Liver (tissue), 9 donors: Measurements from ENCODE around the gene ACVR2B. TPM values are rescaled to one million over a fixed set of nuclear protein-coding genes. Genes with fewer than 3 reads are reported as not detected.
"Not testable (repeated sequence)": the region's sequence is repeated elsewhere in the genome, so short reads cannot be mapped to it uniquely, and the experiment has no call there.

Source experiments
- DNase-seq: peaks from one replicate; pipeline ENCODE4 v3.0.0-alpha.2; 2017; ENCODE audit warnings: low spot score
- H3K27ac ChIP-seq, 2 donors: one replicate each; pipeline ENCODE4 v1.7.0; 2013; ENCODE audit warnings: inconsistent platforms in 2 of 2, low read length in 2 of 2, control low read depth in 1 of 2, low read depth in 1 of 2, mild to moderate bottlenecking in 1 of 2
- H3K27me3 ChIP-seq, 4 donors: one replicate each; pipeline versions ENCODE4 v1.6.1 to v1.7.0; 2013; ENCODE audit warnings: low read length in 3 of 4, inconsistent platforms in 1 of 4, mild to moderate bottlenecking in 1 of 4, moderate library complexity in 1 of 4; ENCODE audit not compliant: control insufficient read depth in 4 of 4, insufficient read depth in 4 of 4
- H3K36me3 ChIP-seq, 4 donors: one replicate each; pipeline versions ENCODE4 v1.6.1 to v1.7.0; 2013; ENCODE audit warnings: low read length in 3 of 4, mild to moderate bottlenecking in 3 of 4, low read depth in 1 of 4, moderate library complexity in 1 of 4; ENCODE audit not compliant: control insufficient read depth in 4 of 4, insufficient read depth in 3 of 4
- H3K4me1 ChIP-seq, 4 donors: one replicate each; pipeline versions ENCODE4 v1.6.1 to v1.7.0; 2013; ENCODE audit warnings: low read length in 3 of 4, mild to moderate bottlenecking in 3 of 4, moderate library complexity in 1 of 4; ENCODE audit not compliant: control insufficient read depth in 4 of 4, insufficient read depth in 4 of 4
- H3K4me3 ChIP-seq, 3 donors: one replicate each; pipeline versions ENCODE4 v1.6.1 to v1.7.0; 2013; ENCODE audit warnings: low read length in 3 of 3, control low read depth in 1 of 3, low read depth in 1 of 3, mild to moderate bottlenecking in 1 of 3
- H3K9ac ChIP-seq, 2 donors: one replicate each; pipeline ENCODE4 v1.7.0; 2013; ENCODE audit warnings: low read length in 2 of 2, mild to moderate bottlenecking in 2 of 2, moderate library complexity in 2 of 2, control low read depth in 1 of 2, low read depth in 1 of 2
- H3K9me3 ChIP-seq, 4 donors: one replicate each; pipeline versions ENCODE4 v1.6.1 to v1.7.0; 2013; ENCODE audit warnings: low read length in 3 of 4; ENCODE audit not compliant: control insufficient read depth in 4 of 4
- WGBS: extraction: QIAGEN DNeasy Blood & Tissue Kit; methylation state at CpG from one replicate; pipeline ENCODE4 v1.1.7; 2013; 5-methylcytosine and 5-hydroxymethylcytosine counted together
- polyA plus RNA-seq, 2 donors: library from polyadenylated mRNA; stranded (reverse) in 1 of 2; unstranded in 1 of 2; fragments of 200-250 nt in 1 of 2; fragments of >200 nt in 1 of 2; fragmentation: Nextera tagmentation in 1 of 2; extraction: Ambion mirVana in 1 of 2; gene quantifications; one replicate each; pipeline versions ENCODE4 v1.2.1 to v1.2.3, GENCODE V29; 2013 to 2015
- total RNA-seq, 2 donors: library from RNA; depleted of rRNA; stranded (reverse); fragments of >200 nt; gene quantifications; one replicate each; pipeline ENCODE4 v1.2.3, GENCODE V29; 2014
- TF ChIP-seq, protein P1 (sequence below): fragments of 150-350 bp; IDR thresholded peaks from 2 replicates; pipeline ENCODE4 v1.5.1; 2017; ENCODE audit warnings: improper control_type of control experiment, low read depth, low read length; ENCODE audit not compliant: missing input control
- donor health status: healthy.
- donor health status: healthy.
- donor health status: healthy.
- donor health status: healthy.
- donor health status: healthy.

Gene ACVR2B
- total and polyA plus RNA-seq, 4 donors = 1.2 to 7.4 (median 4.7) TPM

DNA sequence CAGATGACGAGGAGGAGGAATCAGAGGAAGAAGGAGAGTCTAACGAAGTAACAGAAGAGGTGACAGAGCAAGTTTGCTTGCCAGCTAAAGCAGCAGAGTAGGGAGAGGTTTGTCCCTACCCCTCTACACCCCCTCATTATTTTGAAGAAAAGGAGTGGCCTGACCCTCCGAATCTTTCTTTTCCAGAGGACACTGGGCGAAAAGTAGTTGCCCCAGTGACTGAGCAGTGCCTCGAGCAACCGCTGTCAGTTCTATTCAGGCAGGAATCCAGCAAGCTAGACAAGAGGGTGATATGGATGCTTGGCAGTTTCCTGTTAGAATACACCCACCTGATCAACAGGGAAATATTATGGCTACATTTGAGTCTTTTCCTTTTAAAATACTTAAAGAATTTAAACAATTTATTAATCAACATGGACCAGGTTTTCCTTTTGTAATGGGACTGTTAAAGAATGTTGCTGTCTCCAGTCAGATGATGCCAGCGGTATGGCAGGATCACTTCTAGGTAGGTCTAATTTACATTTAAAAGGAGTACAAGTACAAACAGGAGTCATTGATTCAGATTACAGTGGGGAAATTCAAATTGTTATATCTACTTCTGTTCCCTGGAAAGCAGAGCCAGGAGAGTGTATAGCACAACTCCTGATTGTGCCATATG, 31.9 kb upstream of the ACVR2B start (continued):
- TF ChIP-seq, protein P1, sequence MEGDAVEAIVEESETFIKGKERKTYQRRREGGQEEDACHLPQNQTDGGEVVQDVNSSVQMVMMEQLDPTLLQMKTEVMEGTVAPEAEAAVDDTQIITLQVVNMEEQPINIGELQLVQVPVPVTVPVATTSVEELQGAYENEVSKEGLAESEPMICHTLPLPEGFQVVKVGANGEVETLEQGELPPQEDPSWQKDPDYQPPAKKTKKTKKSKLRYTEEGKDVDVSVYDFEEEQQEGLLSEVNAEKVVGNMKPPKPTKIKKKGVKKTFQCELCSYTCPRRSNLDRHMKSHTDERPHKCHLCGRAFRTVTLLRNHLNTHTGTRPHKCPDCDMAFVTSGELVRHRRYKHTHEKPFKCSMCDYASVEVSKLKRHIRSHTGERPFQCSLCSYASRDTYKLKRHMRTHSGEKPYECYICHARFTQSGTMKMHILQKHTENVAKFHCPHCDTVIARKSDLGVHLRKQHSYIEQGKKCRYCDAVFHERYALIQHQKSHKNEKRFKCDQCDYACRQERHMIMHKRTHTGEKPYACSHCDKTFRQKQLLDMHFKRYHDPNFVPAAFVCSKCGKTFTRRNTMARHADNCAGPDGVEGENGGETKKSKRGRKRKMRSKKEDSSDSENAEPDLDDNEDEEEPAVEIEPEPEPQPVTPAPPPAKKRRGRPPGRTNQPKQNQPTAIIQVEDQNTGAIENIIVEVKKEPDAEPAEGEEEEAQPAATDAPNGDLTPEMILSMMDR = no peak

DNA sequence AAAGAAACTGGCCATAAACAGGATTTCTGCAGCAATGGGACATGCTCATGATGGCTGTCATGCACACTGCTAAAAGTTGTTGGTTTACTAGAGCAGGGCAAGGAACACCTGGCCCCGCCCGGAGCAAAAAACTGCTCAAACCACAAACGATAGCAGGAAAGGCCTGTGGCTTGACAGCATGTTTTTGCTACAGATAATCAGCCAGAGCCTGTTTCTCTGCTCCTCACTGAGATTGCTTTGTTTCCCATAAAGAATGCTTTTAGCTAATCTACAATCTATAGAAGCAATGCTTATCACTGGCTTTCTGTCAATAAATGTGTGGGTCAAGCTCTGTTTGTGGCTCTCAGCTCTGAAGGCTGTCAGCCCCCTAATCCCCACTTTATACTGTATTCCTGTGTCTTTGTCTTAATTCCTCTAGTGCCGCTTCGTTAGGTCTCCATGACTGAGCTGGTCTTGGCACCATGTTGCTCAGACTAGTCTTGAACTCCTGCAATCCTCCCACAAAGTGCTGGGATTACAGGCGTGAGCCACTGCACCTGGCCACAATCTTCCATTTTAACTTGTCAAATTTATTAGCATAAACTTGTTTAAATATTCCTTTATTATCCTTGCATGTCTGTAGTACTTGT, 26.8 kb upstream of the ACVR2B start:
- not testable (repeated sequence) for H3K27me3 ChIP-seq, H3K4me3 ChIP-seq, H3K27ac ChIP-seq, H3K9me3 ChIP-seq, H3K9ac ChIP-seq, H3K36me3 ChIP-seq, H3K4me1 ChIP-seq, DNase-seq
- WGBS = 80% methylated on average over 6 of the region's 6 CpGs

DNA sequence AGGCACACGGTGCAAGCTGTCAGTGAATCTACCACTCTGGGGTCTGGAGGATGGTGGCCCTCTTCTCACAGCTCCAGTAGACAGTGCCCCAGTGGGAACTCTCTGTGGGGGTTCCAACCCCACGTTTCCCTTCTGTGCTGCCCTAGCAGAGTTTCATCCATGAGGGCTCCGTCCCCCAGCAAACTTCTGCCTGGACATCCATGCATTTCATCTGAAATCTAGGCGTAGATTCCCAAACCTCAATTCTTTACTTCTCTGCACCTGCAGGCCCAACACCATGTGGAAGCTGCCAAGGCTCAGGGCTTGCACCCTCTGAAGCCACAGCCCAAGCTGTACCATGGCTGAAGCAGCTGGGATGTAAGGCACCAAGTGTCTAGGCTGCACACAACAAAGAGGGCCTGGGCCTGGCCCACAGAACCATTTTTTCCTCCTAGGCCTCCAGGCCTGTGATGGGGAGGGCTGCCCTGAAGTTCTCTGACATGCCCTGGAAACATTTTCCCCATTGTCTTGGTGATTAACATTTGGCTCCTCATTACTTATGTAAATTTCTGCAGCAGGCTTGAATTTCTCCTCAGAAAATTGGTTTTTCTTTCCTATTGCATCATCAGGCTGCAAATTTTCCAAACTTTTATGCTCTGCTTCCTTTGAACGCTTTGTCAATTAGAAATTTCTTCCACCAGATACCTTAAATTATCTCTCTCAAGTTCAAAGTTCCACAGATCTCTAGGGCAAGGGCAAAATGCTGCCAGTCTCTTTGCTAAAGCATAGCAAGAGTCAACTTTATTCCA, 20.6 kb upstream of the ACVR2B start:
- not testable (repeated sequence) for H3K4me1 ChIP-seq, H3K27ac ChIP-seq, H3K27me3 ChIP-seq, H3K36me3 ChIP-seq, H3K9ac ChIP-seq, DNase-seq
- Histone ChIP-seq H3K4me3 (peak overlapping the region in 1 of 3 donors; percentile 7), H3K9me3 (peaks cover 10 to 27% (median 12%) of the 10 kb centered on the region in 4 donors)
- WGBS = 94% methylated on average over 5 of the region's 5 CpGs

DNA sequence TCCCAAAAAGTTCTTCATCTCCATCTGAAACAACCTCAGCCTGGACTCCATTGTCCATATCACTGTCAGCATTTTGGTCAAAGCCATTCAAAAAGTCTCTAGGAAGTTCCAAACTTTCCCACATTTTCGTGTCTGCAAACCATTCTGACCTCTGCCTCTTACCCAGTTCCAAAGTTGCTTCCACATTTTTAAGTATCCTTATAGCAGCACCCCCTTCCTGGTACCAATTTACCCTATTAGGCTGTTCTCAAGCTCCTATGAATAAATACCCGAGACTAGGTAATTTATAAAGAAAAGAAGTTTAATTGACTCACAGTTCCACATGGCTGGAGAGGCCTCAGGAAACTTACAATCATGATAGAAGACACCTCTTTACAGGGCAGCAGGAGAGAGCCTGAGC, 20.0 kb upstream of the ACVR2B start:
- 74% methylated on average over 2 of the region's 2 CpGs for WGBS
- H3K27me3 ChIP-seq, DNase-seq, H3K36me3 ChIP-seq, H3K4me1 ChIP-seq, H3K27ac ChIP-seq, H3K4me3 ChIP-seq, H3K9ac ChIP-seq: not testable (repeated sequence)
- peaks cover 10 to 27% (median 12%) of the 10 kb centered on the region in 4 donors for H3K9me3 ChIP-seq

DNA sequence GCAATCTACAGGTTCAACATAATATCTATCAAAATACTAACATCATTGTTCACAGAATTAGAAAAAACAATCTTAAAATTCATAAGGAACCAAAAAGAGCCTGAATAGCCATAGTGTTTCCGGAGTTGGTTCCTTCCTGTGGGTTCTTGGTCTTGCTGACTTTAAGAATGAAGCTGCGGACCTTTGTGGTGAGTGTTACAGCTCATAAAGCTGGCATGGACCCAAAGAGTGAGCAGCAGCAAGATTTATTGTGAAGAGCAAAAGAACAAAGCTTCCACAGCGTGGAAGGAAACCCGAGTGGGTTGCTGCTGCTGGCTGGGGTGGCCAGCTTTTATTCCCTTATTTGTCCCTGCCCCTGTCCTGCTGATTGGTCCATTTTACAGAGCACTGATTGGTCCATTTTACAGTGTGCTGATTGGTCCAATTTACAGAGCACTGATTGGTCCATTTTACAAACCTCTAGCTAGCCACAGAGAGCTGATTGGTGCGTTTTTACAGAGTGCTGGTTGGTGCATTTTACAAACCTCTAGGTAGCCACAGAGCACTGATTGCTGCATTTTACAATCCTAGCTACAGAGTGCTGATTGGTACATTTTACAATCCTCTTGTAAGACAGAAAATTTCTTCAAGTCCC, 15.1 kb upstream of the ACVR2B start:
- not testable (repeated sequence) for DNase-seq

More for the DNA sequence above, 15.1 kb upstream of the ACVR2B start:
- WGBS = 76% methylated on average over 5 of the region's 5 CpGs
- not testable (repeated sequence) for H3K27me3 ChIP-seq, H3K4me3 ChIP-seq, H3K36me3 ChIP-seq, H3K9ac ChIP-seq, H3K4me1 ChIP-seq, H3K27ac ChIP-seq
- peaks cover 3 to 16% (median 3%) of the 10 kb centered on the region in 4 donors for H3K9me3 ChIP-seq
